BE2C (cell line): ENCODE data around the gene ZGPAT.
"Not testable (repeated sequence)": the region's sequence is repeated elsewhere in the genome, so short reads cannot be mapped to it uniquely, and the experiment has no call there.

Experiments
- DNase-seq: peaks from one replicate; pipeline ENCODE4 v3.0.0-alpha.2; 2020
- H3K27me3 ChIP-seq: fragments of 250-450 bp; sonication (Bioruptor Pico); 2 replicates; pipeline ENCODE4 v1.5.1; 2020; ENCODE audit warnings: mild to moderate bottlenecking
- H3K36me3 ChIP-seq: fragments of 250-450 bp; sonication (Bioruptor Pico); 2 replicates; pipeline ENCODE4 v1.5.1; 2020; ENCODE audit warnings: mild to moderate bottlenecking
- H3K4me1 ChIP-seq: fragments of 250-450 bp; sonication (Bioruptor Pico); 2 replicates; pipeline ENCODE4 v1.5.1; 2020
- H3K4me3 ChIP-seq: 2 replicates; pipeline ENCODE4 v1.5.1; 2011; ENCODE audit warnings: low read depth, low read length
- H3K9me3 ChIP-seq: fragments of 250-450 bp; sonication (Bioruptor Pico); 2 replicates; pipeline ENCODE4 v1.5.1; 2020
- CTCF ChIP-seq: IDR thresholded peaks from 2 replicates; pipeline ENCODE4 v1.5.1; 2012; ENCODE audit warnings: mild to moderate bottlenecking, low read depth, low read length

ZGPAT gene

GRCh38 chr20:63771046-63771707 lies 63.3 kb downstream of the ZGPAT start:
- Histone ChIP-seq H3K9me3 (no peaks in the 10 kb centered on the region), H3K4me3 (no peak overlapping the region), H3K4me1 (no peaks in the 10 kb centered on the region), H3K27me3 (no peaks in the 10 kb centered on the region), H3K36me3 (no peaks in the 10 kb centered on the region)
- DNase-seq: no peak
- TF ChIP-seq CTCF: no peak

DNA sequence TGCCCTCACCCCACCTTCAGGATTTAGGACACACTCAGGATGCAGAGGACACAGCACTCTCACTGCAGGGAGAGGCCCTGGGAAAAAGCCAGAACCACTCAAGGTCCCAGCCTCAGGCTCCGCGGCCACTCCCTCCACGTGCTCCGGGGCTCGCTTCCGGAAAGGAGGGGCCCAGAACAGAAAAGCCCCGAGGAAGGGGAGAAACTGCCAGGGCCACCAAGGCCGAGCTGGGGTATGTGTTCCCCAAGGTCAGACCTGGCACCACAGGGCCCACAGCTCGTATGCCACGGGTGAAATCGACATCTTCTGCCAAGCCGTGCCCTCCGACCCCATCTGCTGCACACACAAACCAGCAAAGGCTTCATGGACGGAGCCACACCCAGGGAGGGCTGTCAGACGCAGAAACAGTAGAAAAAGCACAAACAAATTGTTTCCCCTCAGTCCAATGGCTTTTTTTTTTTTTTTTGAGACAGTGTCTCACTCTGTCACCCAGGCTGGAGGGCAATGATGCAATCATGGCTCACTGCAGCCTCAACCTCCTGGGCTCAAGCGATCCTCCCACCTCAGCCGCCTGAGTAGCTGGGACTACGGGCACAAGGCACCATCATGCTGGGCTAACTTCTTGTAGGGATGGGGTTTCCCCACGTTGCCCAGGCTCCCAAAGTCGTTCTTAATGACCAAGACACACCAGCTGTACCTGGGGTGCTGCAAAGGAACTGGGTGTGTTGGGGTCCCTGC lies 65.1 kb downstream of the ZGPAT start:
- Histone ChIP-seq H3K4me3 (no peak overlapping the region), H3K27me3 (no peaks in the 10 kb centered on the region), H3K4me1 (no peaks in the 10 kb centered on the region), H3K9me3 (peaks cover 4% of the 10 kb centered on the region; the same call in 1 of the 2 replicates), H3K36me3 (no peaks in the 10 kb centered on the region)
- DNase-seq: no peak
- no peak for TF ChIP-seq CTCF

DNA sequence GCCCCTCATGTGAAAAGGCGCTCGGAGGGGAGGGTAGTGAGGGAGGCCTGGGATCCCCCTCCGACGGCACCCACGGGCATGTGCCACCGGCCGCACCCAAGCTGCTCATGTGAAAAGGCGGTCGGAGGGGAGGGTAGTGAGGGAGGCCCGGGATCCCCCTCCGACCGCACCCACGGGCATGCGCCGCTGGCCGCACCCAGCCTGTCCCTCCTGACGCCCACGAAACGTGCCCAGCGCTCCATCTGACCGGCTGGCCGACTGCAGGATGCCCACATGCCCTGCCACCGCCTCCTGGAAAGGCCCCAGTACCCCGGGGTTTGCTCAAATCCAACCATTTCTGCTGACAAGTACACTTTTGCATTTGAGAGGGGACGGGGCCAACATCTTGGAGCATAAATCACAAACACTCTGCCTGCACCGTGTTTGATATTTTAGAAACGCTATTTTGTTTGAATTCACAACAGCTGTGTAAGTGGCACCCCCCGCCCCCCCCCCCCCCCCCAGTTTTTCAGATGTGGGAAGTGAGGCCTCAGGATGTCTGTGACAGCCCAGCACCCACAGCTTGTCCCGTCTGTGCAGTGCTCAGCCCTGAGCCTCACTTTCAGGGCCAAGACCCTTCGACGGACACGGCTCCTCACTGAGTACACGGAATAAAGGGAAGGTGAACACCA lies 65.9 kb downstream of the ZGPAT start:
- Histone ChIP-seq H3K9me3 (peaks cover 4% of the 10 kb centered on the region; the same call in 1 of the 2 replicates), H3K4me3 (no peak overlapping the region), H3K27me3 (no peaks in the 10 kb centered on the region), H3K4me1 (no peaks in the 10 kb centered on the region), H3K36me3 (no peaks in the 10 kb centered on the region)
- no peak for TF ChIP-seq CTCF
- DNase-seq: no peak

DNA sequence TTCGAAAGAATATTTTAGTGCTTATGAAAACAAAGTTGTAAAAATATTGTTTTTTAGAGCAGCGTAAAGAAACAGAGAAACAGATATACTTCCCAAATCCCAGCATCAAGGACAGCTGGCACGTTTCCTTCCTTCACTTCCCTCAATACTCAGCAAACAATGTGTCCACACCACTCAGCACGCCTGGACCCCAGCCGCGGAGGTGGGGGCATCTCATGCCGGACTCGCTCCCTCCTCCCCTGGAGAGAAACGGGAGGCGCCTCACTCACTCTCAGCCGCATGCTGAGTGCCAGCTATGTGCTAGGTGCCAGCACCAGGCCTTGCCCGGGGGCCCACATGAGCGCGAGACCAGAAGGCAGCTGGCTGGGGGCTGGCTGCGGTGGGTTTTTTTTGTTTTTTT lies 66.5 kb downstream of the ZGPAT start:
- H3K27me3 ChIP-seq: no peaks in the 10 kb centered on the region
- no peak for DNase-seq
- peaks cover 4% of the 10 kb centered on the region; the same call in 1 of the 2 replicates for H3K9me3 ChIP-seq

GRCh38 chr20:63775096-63775978 lies 67.5 kb downstream of the ZGPAT start:
- H3K4me3 ChIP-seq: peak overlapping the region; percentile 40
- no peaks in the 10 kb centered on the region for H3K27me3 ChIP-seq
- H3K9me3 ChIP-seq: peaks cover 4% of the 10 kb centered on the region; the same call in 1 of the 2 replicates
- no peaks in the 10 kb centered on the region for H3K4me1 ChIP-seq
- TF ChIP-seq CTCF: peak; percentile 74
- peak; percentile 88 for DNase-seq
- no peaks in the 10 kb centered on the region for H3K36me3 ChIP-seq

More for the DNA sequence above, 66.5 kb downstream of the ZGPAT start:
- no peaks in the 10 kb centered on the region for H3K4me1 ChIP-seq
- no peaks in the 10 kb centered on the region for H3K36me3 ChIP-seq
- H3K4me3 ChIP-seq: no peak overlapping the region
- TF ChIP-seq CTCF: no peak

- H3K4me1 ChIP-seq, DNase-seq, H3K4me3 ChIP-seq, H3K9me3 ChIP-seq, H3K36me3 ChIP-seq, H3K27me3 ChIP-seq: not testable (repeated sequence)
Measured at GRCh38 chr20:63776875-63777274, 69.0 kb downstream of the ZGPAT start.
